GM20431 (cell line): ENCODE results near the gene SLC6A3.
"Not testable (repeated sequence)": the region's sequence is repeated elsewhere in the genome, so short reads cannot be mapped to it uniquely, and the experiment has no call there.

Experiments
- in situ Hi-C: fragments of 300-500 bp; cut with MseI, MboI; formaldehyde crosslinking; loops from one replicate; pipeline ENCODE4 v1.15.0; 2020; ENCODE audit warnings: low sequenced_read_pairs; ENCODE audit not compliant: unreplicated experiment

Gene SLC6A3

DNA sequence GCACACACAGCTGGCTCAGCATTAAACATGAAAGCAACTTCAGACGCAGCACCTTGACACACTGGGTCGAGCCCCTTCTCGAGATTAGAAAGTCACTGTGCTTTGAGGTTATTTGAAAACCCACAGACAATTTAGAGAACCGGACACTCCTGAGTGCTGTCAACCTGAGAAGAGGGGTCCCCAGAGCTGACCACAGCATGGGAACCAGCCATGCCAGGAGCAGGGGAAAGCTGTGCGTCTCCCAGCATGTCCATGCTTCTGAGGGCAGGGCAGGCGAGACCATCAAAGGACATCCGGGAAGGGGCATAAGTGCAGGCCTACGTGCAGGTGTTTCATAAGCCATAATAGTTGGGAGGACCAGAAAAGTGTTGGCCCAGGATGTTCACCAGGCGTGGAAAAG is 20.5 kb downstream of the SLC6A3 start:
- in situ Hi-C loops = no loop called here

DNA sequence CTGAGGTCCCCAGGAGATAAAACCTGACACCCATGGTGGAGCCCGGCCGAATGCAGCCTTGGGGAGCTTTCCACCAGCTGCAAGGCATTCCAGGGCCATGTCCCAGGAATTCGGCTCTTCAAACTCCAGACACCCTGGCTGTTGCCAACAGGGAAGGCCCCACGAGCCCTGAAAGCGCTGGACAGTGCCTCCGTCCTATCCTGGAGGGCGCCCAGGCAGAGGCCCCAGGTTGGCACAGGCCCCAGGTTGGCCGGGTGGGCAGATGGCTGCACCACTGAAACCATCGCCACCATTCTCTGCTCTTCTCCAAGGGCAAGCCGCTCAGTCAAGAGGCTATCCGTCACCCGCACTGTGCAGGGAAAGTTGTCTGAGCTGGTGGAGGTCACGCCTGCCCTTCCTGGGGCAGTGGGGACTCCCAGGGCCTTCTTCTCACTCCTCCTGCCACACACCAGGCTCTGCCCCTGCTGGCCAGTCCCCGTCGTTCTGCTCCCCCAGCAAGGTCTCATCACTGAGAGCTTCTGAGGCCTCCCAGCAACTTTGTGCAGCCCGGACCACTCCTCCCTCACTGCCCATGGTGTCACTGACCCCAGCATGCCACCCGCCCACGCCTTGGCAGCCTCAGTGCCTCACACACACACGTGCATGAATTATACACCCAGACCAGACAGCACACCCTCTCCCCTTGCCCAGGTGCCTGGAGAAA is 21.2 kb downstream of the SLC6A3 start:
- in situ Hi-C loops = no loop called here

DNA sequence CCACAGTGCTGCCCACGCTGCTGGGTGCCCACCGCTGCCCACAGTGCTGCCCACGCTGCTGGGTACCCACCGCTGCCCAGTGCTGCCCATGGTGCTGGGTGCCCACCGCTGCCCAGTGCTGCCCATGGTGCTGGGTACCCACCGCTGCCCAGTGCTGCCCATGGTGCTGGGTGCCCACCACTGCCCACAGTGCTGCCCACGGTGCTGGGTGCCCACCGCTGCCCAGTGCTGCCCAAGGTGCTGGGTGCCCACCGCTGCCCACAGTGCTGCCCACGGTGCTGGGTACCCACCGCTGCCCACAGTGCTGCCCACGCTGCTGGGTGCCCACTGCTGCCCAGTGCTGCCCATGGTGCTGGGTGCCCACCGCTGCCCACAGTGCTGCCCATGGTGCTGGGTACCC is 22.7 kb downstream of the SLC6A3 start:
- in situ Hi-C loops = not testable (repeated sequence)

DNA sequence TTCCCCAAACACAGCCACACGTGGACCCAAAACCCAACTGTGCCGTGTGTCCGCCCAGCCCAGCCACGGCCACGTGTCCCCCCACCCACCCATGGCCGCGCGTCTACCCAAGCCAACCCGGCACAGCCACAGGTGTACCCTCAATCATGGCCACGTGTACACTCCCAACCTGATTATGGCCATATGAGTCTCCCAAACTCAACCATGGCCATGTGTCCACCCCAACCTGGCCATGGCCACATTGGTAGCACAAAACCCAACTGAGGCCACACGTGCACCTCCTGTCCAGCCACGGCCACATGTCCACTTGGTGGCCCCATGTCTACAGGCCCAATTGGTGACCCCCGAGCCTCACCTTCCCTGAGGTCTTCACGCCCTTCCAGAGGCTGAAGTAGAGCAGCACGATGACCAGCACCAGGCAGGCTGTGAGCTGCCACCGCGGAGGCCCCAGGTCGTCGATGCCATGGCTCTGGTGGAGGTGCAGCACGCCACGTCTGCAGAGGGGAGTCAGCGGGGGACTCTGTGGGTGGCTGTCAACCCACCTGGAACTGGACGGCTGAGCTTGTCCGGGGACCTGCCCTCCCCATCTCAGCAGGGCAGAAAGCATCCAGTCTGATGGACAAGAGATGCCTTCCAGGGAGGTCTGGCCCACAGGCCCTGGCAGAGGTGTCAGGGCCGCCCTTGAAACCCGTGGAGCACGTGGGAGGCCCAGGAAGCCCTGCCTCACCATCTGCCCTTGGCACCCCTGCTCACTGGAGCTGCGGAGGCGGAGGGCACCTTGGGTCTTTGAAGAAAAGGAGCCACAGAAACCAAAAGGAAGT is 23.5 kb downstream of the SLC6A3 start:
- in situ Hi-C loops = no loop called here

DNA sequence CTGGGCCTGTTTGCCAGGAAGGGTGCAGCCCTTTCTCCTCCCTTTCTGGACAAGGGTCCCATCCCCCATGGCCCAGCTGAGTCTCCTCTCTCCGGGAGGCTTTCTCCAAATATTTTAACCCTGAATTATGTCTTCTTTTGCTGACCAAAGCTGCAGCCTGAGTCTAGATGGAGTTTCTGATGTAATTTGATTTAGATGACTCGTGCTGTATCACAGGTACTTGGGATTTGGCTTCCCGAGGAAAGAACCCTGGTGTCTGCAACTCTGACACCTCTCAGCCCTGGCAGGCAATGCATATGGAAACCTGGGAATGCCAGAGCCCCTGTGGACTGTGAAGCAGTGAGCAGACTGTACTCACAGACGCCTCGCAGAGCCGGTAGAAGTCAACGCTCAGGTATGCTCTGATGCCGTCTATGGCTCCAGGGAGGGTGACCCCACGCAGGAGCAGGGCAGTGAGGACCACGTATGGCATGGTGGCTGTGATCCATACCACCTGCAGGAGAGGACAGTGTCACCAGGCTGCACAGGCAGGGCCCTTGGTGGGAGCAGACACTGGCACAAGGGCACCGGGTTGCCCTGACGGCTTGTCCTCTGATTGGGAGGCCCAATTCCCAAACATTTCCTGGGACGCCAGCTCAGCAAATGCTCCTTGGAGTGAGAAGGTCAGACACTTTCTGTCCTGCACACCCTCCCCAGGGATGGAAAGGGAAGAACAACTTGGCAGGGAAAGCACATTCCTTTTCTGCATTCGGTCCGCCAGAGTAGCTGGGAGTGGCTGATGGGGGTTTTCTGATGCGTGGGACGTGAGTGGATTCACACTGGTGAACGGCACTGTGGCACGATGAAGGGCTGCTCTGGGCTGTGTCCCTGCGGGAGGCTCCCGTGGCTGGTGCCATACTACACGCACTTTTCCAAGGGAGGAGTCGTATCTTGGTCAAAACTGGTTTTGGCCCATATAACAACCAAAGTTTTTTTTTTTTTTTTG is 24.7 kb downstream of the SLC6A3 start:
- in situ Hi-C loops = no loop called here

DNA sequence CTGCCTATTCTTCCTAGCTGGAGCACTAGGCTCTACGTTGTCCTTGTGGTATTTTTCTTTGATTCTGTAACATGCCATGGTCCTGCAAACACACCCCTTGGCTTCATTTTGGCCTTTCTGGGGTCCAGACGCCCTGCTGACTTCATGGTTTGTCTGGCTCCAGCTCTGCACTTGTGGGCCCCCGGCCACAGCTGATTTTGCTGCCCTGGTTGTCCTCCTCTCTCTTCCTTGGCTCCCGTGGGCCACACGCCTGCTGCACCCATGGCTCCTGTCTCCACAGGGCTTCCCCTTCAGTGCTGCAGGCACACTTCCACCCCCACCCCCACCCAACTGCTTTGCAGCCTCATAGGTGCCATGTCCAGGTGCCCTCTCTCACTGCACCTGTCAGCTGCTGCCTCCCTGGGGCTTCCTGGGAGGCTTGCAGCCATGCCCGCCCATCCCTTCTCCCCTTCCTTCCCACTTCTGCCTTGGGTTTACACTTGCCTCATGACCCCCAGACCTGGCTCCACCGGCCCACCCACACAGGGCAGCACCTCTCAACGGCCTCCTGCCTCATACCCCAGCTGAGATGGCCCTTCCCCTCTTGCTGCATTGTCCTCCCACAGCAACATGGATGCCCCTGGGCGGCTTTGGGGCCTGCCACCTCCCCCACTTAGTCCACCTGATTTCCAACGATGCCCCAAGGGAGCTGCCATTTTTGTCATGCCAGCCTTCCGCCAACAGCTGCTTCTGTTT is 25.6 kb downstream of the SLC6A3 start:
- in situ Hi-C loops = no loop called here

DNA sequence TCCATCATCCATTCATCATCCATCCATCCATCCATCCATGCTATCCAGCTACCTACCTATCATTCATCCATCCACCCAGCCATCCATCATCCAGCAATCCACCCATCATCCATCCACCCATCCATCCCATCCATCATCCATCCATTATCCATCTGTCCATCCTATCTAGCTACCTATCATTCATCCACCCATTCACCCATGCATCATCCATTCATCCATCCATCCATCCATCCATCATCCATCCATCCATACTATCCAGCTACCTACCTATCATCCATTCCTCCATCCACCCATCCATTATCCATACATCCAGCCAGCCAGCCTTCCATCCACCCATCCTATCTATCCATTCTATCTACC is 26.3 kb downstream of the SLC6A3 start:
- in situ Hi-C loops = no loop called here

DNA sequence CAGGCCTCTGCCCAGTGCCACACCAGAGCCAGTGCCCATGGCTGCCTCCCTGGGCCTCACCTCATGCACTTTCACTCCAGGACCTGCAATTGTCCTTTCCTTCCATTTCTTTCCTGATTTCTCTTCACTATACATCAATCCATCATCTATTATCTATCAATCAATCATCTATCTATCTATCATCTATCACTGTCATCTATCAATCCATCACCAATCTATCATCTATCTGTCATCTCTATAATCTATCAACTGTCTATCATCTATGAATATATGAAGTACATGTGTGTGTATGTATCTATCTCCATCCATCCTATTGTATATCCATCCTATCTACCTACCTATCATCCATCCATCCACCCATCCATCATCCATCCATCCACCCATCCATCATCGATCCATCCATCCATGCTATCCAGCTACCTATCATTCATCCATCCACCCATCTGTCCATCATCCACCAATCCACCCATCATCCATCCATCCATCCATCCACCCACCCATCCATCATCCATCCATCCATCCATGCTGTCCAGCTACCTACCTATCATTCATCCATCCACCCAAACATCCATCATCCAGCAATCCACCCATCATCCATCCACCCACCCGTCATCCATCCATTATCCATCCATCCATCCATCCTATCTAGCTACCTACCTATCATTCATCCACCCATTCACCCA is 26.9 kb downstream of the SLC6A3 start:
- in situ Hi-C loops = no loop called here

DNA sequence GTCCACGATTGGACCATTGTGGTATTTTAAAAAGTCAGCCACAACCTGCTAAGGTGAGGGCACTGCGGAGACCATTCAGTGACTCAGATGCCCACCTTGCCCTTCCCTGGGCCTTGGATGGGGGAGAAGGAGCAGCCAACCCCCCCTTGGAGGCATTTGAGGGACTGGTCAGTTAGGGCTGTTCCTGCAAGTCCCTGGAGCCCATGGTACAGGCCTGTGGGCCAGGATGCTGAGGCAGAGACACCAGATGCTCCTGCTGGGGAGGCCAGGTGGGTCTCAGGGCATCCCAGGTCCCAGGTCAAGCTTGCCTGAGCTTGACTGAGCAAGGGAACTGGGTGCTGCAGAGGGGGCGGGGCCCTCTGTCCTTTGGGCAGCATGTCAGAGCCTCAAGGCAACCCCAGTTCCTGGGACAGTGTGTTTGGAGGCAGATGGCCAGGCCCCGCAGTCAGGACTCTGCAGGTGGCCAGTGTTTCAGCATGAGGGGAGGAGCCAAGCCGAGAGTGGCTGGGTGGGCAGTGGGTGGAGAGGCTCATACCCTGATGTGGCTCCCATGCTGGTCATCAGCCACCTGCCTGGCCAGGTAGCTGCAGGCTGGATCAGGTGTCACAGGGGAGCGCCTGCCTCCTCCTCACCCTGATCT is 27.5 kb downstream of the SLC6A3 start:
- in situ Hi-C loops = no loop called here

DNA sequence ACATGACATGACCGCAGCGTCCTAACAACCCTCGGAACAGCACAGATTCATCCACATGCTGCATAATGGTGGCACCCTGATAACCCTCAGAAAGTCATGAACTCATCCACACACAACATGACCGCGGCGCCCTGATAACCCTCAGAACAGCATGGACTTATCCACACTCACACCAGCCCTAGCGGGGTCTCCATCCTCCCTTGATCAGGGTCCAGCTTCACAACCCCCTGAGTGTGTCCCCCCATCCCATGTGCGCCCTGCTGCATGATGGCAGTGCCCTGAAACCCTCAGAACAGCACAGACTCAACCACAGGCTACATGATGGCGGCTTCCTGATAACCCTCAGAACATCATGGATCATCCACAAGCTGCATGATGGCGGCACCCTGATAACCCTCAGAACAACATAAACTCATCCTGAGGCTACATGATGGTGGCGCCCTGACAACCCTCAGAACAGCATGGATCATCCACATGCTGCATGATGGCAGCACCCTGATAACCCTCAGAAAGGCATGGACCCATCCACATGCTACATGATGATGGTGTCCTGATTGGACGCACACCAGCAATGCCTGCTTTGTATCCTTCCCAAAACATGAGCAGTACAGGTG is 28.3 kb downstream of the SLC6A3 start:
- in situ Hi-C loops = no loop called here

DNA sequence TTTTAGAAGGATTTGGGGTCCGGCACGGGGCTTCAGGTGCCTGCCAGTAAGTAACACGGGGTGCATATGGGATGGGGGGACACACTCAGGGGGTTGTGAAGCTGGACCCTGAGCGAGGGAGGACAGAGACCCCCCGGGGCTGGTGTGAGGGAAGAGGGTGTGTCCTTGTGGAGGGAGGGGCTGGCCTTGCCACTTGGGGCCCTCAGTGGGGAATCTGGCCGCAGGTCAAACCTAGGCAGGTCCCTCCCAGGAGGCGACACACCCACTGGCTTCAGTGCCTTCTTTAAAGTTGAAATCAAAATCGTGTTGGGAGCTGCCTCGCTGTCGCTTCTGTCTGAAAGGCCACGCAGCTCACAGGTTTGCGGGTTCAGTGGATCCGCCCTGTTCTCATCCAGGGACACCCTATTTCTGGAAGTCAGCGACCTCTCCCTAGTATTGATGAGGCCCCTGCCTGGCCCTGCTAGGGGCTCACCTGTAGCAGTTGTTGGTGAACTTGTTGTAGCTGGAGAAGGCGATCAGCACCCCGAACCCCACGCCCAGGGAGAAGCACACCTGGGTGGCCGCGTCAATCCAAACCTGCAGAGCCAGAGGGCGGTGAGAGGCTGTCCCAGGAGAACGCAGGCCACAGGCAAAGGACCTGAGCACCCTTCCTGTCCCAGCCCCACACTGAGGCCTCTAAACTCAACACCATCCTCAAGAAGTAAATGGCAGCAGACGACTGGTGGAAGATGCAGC is 29.4 kb downstream of the SLC6A3 start:
- in situ Hi-C loops = no loop called here

DNA sequence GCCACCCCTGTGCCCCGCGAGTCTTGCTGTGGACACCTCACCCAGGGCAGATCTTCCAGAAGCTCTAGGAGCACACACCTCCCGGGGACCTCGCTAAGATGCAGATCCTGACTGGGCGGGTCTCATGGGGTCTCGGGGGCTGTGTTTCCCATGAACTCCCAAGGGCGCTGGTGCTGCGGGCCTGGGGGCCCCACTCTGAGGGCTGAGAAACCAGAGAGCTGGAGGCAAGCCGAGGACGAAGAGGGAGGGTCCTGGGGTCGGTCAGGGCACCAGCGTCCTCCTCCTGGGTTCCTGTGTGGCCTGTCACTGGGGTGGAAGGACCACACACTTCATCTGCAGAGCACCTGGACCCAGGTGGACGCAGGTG is 30.2 kb downstream of the SLC6A3 start:
- in situ Hi-C loops = no loop called here

DNA sequence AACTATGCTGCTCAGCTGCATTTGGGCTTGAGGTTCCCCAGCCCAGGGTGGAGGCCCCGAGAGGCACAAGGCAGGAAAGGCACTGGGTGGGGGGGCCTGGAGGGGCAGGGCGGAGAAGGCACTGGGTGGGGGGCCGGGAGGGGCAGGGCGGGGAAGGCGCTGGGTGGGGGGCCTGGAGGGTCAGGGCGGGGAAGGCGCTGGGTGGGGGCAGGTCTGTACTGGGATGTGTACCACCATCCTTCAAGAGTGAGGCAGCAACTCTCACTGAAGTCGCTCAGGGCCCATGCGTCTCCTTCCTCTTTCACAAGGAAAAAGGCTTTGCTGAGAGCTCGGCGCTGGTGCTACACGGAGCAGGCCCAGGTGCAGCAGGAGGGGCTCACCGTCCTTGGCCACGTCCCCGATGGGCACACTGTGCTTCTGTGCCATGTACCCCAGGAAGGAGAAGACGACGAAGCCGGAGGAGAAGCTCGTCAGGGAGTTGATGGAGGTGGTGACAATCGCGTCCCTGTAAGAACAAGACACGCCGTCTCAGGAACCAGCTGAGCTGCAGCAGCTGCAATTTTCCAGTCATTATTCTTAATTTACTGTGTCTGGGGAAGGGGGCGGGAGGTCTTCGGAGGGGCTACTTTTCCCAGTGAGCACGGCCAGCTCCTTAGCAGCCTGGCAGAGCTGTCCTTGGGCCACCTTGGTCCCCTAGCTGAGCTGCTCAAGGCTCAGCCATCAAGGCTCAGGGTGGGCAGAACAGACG is 30.8 kb downstream of the SLC6A3 start:
- in situ Hi-C loops = no loop called here

DNA sequence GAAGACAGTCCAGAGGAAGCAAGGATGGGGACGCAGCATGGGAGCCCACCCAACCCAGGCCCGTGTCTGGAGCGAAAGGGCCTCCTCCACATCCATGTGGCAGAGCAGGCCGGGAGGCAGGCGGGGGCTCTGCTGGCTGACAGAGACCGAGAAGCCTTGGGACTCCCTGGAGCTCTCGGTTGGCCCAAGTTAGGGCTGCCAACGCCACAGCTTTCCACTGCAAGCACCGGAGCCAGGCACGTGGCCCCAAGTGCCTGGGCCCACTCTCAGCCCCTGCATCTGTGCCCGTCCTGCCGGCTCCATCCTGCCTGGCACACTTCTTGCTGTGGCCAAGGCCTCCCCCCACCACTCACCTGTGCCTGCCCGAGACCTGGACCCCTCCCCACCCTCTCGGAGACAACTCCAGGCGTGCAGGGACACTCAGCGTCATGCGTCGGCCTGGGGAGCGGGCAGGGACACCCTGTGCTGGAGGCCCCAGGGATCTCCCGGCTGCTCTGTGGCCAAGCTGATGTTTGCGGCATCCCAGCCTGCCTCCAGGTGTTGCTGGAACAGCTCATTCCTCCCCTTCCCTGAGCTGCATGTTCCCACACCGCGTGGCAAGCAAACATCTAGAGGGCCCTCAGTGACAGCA is 31.5 kb downstream of the SLC6A3 start:
- in situ Hi-C loops = no loop called here

DNA sequence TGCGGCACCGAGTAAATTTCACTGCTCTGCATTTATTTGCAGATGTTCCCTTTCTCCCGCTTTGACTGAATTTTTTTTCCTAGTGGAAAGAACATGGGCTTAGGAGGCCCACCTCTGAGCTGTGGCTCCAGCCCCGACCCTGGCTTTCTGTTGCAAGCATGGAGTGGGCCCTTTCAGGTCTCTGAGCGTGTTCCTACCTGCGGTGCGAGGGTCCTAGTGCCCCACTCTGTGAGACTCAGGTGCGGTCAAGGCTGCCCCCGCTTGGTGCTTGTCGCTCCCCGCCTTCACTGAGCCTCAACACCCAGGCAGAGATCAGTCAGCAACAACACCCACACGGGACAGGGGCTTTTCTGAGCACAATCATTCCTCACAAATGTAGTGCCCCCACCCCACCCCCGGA is 32.0 kb downstream of the SLC6A3 start:
- in situ Hi-C loops = no loop called here

DNA sequence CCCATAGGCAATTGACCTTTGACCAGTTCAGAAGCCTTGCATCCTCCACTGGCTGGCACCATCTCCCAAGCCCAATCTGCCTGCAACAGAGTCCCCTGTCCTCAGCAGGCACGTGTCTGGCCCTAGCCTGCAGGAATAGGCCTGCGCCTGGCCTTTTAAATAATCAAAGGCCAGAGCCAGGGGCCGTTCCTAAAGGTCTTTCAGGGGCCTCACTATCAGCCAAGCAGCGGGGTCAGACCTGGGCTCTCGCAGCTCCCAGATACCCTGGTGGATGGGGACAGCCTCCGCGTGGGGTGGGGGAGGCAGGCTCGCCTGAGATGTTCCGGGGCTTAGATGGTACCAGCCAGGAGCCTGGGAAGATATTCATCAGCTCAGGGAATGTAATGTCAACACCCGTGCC is 32.6 kb downstream of the SLC6A3 start:
- in situ Hi-C loops = no loop called here

DNA sequence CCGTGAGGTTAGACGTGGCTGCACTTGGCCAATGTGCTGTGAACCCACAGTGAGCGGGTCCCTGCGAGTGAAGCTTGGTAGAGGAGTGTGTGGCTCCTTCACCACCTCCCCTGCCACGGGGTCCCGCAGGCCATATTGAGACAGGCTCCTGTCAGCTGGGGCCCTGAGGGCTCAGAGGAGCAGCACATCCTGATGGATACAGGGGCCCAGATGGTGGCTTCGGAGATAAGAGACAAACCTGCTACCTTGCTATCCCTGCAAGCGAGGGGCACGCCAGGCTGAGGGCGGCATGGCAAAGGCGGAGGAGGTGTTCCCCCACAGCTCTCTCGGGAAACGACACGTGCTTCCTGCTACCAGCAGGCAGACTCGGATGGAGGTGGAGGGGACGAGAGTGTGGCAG is 33.1 kb downstream of the SLC6A3 start:
- in situ Hi-C loops = no loop called here
